Camera-type eye (tissue), 1 donor: ENCODE data around the gene PRR3. TPM values are rescaled to one million over a fixed set of nuclear protein-coding genes. Genes with fewer than 3 reads are reported as not detected.

Experiments
- total RNA-seq: library from RNA; depleted of rRNA; stranded (reverse); fragments of >200 nt; gene quantifications from one replicate; pipeline ENCODE4 v1.2.3, GENCODE V29; 2014

Gene PRR3
- total RNA-seq: 16.3 TPM

GRCh38 chr6:30556906-30557682, at the start of gene PRR3:
Gene PRR3, plus strand, starts transcription at chr6:30557295. Its CDS starts 50 bp downstream, at chr6:30557345.

GRCh38 chr6:30556066-30556905, 809 bp upstream of the PRR3 start, which contains the start of gene GNL1:
Gene GNL1, minus strand, starts transcription at chr6:30556489. Its CDS starts 286 bp downstream, at chr6:30556203.

GRCh38 chr6:30571075-30571761, 14.1 kb downstream of the PRR3 start, which contains the start of gene ABCF1:
Gene ABCF1, plus strand, starts transcription at chr6:30571442. Its CDS starts 46 bp downstream, at chr6:30571488.

Other genes with a start within 250 kb of the PRR3 start
- gene TRIM39, start 230.4 kb upstream of the PRR3 start, total RNA-seq: 11.2 TPM
- gene RPP21, start 212.1 kb upstream of the PRR3 start, total RNA-seq: 24.8 TPM
- 137 TPM for gene HLA-E, start 67.8 kb upstream of the PRR3 start, total RNA-seq
- 37.2 TPM for gene GNL1, start 806 bp upstream of the PRR3 start, total RNA-seq
- 35.6 TPM for gene ABCF1, start 14.1 kb downstream of the PRR3 start, total RNA-seq
- 39.9 TPM for gene PPP1R10, start 59.9 kb downstream of the PRR3 start, total RNA-seq
- 40.3 TPM for gene MRPS18B, start 60.5 kb downstream of the PRR3 start, total RNA-seq
- gene ATAT1, start 69.6 kb downstream of the PRR3 start, total RNA-seq: 25.5 TPM
- 10.1 TPM for gene C6orf136, start 89.8 kb downstream of the PRR3 start, total RNA-seq
- gene DHX16, start 115.7 kb downstream of the PRR3 start, total RNA-seq: 29.3 TPM
- gene PPP1R18, start 129.3 kb downstream of the PRR3 start, total RNA-seq: 20.6 TPM
- 4.3 TPM for gene NRM, start 133.7 kb downstream of the PRR3 start, total RNA-seq
- gene MDC1, start 160.0 kb downstream of the PRR3 start, total RNA-seq: 26.2 TPM
- 432 TPM for gene TUBB, start 163.1 kb downstream of the PRR3 start, total RNA-seq
- 68.1 TPM for gene FLOT1, start 185.4 kb downstream of the PRR3 start, total RNA-seq
- gene IER3, start 187.3 kb downstream of the PRR3 start, total RNA-seq: 7.5 TPM